HG03442 (cell line): ENCODE data around the gene ATP13A4.

Experiments
- ATAC-seq: cut with Tn5 transposase; IDR thresholded peaks from one replicate; pipeline ENCODE4 v1.9.1; 2021; ENCODE audit warnings: mild to moderate bottlenecking, moderate library complexity; ENCODE audit not compliant: unreplicated experiment

Gene ATP13A4

DNA sequence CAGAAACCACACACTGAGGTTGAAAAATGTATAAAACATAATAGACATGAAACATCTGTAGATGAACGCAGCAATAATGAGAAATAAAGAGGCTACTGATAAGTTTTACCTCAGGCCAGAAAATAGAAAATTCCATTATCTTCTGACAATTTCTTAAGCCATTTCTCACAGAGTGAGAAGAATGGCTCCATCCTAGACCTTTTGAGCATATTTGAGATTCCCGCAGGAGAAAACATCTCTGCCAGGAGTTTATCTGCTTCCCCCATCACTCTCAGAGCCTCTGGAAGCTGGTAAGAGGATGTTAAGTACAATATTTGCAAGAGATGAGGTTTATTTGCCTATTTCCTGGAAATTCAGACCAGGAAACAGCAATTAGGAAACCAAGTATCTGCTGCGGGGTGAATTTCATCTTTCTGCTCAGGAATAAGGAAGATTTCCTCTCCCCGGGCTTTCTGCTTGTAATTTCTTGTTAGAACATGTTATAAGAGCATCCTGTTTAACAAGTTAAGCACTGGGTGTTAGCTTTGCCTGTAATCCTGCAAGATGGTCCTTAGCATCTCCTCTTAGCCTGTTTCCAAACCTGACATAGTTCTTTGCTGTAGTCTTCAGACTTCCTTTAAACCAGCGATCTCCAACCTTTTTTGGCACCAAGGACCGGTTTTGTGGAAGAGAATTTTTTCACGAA is 54.8 kb downstream of the ATP13A4 start:
- ATAC-seq: no peak

DNA sequence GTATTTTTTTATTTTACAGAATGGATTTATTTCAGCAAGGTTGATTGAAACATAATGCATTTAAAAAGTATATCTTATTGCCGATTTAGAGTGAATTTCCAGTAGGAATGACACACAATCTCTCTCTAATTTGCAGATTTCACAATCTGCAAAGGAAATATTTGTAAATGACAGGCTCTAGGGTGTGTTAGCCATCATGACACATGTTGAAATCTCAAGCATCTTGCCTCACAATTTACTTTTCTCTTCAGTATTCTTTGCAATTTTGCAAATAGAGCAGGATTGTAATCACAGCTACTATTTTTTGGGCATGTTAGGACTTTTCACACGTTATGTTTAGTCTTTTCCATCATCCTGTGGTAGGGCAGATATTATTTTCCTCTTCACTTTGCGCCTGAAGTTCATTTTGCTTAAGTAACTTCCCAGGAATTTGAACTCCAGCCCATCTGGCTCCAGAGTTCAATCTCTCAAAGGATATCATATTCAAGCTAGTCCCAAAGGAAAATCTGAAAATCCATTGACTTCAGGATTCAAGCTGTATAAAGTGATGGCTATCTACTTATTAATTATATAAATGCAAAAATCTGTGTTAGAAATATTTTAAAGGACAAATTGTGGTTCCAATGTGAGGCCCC is 55.4 kb downstream of the ATP13A4 start:
- no peak for ATAC-seq

DNA sequence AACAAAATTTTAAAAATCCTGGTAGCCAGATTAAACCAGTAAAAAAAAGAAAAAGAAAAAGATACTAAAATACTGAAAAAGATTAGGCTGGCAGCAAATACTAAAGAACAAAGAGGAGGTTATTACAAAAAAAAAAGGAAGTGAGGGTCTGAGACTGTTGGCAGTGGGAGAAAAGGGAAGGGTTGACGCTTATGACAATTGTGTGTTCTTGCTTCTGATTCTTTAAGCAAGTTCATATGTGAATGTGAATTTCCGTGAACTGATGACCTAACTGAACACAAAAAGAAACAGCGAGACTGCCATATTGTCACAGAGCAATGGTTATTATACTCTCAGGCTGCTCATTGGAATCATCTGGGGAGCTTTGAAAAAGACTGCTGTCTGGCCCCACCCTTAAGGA is 56.5 kb downstream of the ATP13A4 start:
- ATAC-seq: no peak

DNA sequence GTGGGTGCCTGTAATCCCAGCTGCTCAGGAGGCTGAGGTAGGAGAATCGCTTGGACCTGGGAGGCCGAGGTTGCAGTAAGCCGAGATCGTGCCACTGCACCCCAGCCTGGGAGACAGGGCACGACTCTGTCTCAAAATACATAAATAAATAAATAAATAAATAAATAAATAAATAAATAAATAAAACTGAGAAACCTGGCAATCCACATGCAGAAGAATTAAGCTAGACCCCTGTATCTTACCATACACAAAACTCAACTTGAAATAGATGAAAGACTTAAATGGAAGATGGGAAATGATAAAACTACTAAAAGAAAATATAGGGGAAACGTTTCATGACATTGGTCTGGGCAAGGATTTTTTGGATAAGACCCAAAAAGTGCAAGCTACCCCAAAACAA is 58.0 kb downstream of the ATP13A4 start:
- ATAC-seq: no peak

DNA sequence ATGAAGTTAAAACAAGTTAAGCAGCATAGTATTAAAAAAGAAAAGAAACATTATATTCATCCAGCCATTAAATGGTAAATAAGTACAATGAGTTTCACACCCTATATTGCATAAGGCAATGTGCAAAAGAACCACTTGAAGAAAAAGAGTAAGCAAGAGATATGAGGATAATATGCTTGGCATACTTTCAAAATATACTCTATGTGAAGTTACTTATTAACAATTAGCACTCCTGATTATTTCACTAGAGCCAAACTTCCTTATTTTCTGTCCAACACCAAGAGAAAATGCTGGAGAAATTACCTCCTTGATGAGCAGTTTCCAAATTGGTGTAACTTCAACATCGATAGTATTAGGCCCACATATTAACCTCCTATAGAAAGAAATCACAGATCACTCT is 63.7 kb downstream of the ATP13A4 start:
- ATAC-seq: no peak

DNA sequence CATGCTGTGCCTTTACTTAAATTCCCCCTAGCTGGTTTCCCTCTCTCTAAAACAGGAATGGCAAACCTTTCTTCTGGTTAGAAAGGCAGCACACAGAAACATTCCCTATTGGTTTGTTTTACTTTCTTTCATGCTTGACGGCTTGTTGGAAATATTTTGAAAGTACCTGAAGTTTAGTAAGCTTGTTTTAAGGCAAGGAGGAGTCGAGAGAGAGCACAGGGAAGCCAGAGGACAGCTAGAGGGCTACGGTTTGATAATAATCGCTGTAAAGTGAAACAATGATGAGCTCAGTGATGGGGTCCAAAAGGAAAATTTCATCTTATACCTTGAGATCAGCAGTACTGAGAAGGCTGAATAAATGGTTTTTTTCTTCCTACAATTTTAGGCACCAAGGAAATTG is 64.1 kb downstream of the ATP13A4 start:
- no peak for ATAC-seq

DNA sequence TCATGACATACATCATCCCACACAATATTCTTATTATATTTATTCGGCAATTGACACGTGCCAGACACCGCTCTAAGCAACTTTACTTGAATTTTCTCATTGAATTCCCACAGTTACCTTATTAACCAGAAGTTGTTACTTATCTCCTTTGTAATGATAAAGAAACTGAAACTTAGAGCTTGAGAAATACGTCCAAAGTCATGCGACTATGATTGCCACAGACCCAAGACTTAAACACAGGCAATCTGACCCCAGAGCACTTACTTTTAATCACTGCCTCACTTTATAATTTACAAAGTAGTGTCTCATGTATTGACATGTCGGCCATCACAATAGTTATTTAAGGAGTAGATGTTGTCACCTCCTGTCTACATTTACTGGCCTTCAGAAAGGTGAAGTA is 64.7 kb downstream of the ATP13A4 start:
- ATAC-seq: no peak

DNA sequence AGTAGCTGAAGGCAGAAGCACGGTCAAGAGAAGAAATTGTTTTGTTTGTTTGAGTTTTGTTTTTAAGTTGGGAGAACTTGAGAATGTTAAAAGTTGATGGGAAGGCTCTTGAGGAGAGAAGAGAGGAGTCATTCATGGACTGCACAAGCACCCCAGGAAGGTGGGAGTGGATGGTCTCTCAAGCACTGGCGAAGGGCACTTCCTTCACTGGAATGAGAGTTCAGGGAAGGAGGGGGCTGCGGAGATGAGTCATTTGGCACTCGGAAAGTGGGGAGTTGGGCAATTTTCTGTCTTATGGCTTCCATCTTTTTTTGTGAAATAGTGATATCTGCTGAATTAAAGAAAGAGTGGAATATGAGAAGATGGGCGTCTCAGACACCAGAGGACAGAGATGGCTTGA is 66.0 kb downstream of the ATP13A4 start:
- ATAC-seq: no peak

DNA sequence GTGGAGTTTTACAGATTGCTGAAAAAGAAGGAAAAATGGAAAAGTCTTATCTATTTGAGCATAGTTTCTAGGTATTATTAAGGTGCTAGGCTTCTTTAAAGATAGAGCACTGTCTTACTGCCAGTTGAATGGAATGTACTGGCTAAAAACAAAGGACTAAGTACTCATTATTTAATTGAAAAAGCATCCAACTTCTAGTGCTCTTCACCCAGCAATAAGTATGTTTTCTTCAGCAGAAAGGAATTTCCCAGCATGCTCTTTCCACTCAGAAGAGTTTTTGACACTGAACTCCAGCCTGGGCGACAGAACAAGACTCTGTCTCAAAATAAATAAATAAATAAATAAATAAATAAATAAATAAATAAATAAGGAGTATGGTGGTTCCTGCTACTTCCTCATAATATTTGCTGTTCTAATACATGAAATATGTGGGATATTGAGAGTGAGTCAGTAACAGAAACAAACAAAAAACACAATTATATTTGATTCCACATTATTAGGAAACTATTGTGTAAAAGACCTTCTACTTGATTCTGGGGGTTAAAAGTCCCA is 70.6 kb downstream of the ATP13A4 start:
- ATAC-seq: no peak

DNA sequence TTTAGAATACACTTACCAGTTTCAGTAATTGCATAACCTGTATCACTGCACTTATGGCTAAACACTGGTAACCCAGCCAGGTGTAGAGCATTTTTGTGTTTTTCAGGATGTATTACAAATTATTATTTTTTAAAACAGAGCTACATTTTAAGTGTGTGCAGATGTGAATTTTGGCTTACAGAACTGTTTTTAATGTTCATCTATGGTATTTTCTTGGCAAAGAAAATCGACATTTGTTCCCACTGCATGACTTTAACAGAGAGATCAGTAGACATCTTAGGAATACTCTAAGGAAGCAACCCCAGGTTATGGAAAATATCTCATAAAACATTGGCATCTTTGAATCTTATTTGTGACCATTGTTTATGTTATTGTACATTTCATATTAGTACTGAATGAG is 73.3 kb downstream of the ATP13A4 start:
- ATAC-seq: no peak

DNA sequence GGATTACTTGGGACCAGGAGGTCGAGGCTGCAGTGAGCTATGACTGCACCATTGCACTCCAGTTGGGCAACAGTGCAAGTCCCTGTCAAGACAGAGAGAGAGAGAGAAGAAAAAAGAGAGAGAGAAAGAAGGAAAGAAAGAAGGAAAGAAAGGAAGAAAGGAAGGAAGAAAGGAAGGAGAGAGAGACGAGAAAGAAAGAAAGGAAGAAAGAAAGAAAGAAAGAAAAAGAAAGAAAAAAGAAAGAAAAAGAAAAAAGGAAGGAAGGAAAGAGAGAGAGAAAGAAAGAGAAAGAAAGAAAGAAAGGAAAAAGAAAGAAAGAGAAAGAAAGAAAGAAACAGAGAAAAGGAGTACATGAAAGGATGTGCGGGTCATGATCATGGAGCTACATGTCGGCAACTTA is 80.2 kb downstream of the ATP13A4 start:
- no peak for ATAC-seq

DNA sequence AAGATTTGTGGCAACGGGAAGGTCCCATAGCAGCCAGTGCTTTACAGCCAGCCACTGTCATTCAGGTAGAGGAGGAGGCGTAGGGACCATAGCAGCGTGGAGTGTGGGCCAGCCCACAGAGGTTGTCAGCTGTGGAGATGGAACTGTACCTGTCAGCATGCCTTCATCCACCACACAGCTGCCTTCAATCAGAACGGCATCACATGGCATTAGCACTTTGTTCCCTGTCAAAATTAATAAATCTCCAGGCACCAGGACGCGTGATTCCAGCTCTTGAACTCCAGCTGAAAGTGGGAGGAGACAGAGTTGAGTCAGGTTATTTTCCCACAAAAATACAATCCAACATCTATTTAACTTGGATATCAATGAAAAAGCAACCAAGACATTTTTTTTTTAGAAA is 84.0 kb downstream of the ATP13A4 start:
- no peak for ATAC-seq

DNA sequence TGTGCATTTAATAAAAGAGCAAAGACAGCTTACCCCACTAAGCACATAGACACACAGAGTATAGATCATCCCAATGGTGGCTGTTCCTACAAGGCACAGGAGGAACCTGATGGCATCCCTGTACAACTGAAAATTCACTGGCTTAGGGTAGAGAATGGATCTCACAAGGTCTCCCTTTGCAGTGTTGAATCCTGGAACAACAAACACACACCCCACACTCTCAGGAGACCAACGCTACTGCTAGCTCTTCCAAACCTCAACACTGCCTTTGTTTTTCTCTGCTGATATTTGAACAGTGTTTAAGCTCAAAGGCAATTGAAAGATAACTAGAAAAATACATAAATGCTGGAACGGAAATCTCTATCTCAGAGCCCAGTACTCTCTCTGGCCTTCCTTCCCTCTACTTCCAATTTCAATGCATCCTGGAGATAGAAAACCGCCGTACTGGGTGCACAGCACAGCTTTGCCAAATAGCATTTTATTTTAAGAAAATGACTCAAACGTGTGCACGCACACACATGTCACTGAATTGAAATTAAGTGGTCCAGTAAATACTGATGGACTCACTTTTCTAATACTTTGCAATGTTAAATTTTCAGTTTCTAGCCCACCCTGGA is 88.6 kb downstream of the ATP13A4 start:
- ATAC-seq: no peak

DNA sequence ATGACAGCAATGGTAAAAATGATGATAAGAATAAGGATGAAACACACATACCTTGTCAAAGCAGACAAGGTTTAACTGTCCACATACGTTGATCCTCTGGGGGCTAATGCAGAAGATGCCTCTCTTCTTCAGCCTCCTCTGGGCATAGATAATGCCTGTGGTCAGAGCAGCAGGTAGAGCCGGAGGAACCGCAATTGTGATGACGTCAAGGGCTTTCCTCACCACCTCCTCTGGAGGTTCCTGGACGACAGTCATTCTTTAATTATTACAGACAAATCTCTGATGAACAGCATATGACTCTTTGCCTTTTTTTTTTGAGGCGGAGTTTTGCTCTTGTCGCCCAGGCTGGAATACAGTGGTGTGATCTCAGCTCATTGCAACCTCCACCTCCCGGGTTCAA is 89.8 kb downstream of the ATP13A4 start:
- ATAC-seq: no peak

DNA sequence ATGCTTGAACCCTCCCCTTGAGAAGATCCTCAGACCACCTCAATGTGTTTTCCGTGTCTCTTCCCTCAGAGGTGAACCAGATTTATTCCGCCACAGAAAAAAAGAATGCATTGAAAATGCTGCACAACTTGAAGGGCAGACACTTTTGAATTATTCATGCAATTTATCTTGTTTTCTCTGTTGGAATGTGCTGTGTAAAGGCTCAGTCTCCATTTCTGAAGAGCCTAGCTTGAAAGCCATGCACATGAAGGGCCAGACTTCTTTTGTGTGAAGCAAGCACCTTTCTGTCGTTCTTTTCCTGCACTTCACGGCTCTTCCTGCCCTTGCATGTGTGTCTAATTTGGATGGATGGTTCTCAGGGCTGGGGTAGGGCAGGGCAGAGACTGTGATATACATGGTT is 97.2 kb downstream of the ATP13A4 start:
- no peak for ATAC-seq

DNA sequence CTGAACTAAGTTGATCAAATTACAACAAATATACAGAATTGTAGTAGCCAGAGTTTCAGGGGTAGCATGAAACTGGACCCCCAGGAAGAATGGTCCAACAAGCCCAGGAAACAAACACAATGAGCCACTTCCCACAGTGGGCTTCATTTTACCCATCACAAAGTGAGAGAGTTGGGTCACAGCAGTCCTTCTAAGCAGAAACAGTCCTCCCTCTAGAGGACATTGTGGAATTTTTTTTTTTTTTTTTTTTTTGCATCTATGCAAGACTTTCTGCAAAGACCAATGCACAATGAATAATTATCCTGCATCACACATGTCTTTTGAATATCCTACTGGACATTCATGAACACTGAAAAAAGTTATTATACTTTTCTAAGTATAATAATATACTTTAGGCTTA is 102.4 kb downstream of the ATP13A4 start:
- no peak for ATAC-seq

DNA sequence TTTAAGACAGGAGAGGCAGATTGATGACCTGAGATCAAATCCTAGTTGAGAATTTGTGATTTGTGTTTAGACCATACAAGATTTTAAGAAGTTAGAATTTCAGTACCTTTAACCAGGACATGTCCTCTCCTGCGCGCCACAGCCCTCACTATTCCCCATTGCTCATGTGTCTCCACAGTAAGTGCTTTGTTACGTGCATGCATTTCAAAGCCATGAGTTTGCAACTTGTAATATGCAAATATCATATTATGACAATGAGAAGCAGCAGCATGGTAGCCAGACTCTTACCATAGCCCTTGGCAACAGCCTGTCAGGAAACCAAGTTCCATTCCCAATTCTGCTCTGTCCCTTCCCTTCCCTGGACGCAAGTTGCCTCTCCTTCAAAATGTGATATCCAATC is 102.8 kb downstream of the ATP13A4 start:
- no peak for ATAC-seq

DNA sequence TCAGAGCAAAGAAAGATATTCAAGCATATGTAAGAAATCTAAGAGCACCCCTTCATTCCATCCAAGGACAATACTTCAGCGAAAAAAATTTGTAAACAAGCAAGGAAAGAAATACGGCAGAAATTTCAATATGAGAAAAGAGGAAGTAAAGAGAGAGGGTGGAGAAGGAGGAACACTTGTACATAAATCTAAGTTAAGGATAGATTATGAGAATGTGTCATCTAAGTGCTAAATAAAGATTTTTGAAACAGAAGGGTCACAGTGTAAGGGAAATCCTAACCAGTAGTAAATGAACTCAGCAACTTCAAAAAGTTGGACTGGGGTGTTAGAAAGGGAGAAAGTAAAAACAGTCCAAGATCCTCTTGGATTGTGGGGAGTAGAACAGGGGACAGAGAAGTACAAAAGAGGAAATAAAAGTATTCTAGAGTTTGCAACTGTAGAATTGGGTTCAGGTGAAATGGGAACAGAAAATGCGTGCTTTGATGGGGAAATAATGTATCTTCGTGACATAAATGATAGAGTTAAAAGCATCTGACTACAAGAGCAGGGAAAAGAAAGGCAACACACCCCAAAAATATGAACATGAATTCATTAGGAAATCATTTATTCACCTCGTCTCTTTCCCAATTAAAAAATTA is 107.6 kb downstream of the ATP13A4 start:
- ATAC-seq: no peak

DNA sequence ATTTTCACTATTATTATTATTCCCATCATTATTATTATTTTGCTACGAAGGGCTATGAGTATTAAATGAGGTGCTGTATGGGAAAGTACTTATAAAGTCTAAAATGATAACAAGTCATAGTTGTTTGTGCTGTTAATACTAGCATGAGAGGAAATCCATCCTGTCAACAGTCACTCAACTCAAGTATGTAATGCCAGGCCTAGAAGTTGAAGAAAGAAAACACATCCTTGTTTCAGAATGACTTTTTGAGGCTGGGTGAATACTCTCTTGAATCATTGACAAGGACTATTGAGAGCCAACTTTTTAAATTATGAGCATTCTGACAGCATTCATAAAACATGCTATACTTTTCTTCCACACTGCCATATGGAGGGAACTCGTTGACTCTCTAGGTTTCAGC is 115.3 kb downstream of the ATP13A4 start:
- ATAC-seq: no peak

DNA sequence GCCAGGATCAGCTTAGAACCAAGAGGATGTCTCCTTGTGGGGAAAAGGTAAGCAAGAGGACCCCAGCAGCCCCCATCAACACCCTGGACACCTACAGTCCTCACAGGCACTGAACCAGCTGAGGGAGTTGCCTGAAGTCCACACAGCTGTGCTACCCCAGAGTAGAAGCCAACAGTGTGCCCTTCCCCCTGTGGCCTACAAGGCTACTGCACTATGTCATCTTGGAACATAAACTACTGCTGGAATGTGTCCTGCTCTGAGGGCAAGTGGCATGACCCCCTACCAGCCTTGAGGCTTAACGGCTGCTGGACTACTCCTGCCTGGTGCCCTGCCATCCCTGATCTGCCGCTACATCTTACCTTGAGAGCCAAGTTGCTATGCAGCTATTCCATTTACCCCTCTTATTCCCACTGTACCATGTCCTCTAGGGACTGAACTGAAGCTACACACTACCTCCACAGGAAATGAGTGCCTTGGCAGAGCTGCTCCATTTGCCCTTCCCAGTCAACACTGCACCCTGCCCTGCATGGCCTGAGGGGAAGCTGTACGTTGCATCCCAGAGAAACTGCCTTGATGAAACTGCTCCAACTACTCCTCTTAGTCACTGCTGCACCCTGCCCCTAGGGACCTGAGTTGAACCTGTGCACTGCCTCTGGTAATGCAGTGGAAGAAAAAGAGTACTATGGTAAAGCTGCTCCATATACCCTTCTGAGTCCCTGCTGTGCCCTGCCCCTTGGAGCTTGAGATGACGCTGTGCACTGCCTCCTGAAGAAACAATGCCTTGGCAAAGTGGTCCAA is 135.9 kb downstream of the ATP13A4 start:
- no peak for ATAC-seq

DNA sequence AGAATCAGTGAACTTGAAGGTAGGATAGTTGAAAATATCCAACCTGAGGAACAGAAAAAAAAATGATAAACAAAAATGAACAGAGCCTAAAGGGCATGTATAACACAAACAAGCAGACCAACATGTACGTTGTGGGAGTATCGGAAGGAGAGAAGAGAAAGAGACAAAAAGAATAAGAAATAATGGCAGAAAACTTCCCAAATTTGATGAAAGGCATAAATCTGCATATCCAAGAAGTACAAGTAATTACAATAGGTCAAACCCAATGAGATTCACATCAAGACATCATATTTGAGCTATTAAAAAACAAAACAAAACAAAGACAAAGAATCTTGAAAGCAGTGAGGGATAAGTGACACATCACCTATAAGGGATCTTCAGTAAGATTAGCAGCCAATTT is 138.1 kb downstream of the ATP13A4 start:
- no peak for ATAC-seq
